K562 (cell line): ENCODE measurements around the gene GNAI3. TPM values are rescaled to one million over a fixed set of nuclear protein-coding genes. Genes with fewer than 3 reads are reported as not detected.

Experiments
- ATAC-seq: fragments of 200-7000 bp; cut with Tn5 transposase; 3 replicates; pipeline ENCODE4 v1.9.1; 2020; ENCODE audit warnings: moderate library complexity
- BruUV-seq: library from RNA; stranded (reverse); fragments of 400-500 nt; replicated peaks from 2 replicates; lab custom pipeline; 2021; lab: Mats Ljungman, UMichigan
- CTCF ChIA-PET: fragments of 300-600 bp; formaldehyde crosslinking; extraction: SDS; loops from one replicate; lab custom pipeline; 2021; ENCODE audit warnings: low intra/inter-chr PET ratio; lab: Yijun Ruan, JAX
- POLR2A ChIA-PET: fragments of 300-600, 350-650 bp; sonication (Branson Sonifier 250); formaldehyde crosslinking; extraction: SDS; loops from one replicate; lab custom pipeline; 2021; ENCODE audit warnings: antibody characterized with exemption, inconsistent platforms; lab: Yijun Ruan, JAX
- DNase-seq, 4 experiments: peaks; one replicate each; pipeline versions ENCODE4 v3.0.0 to v3.0.0-alpha.2; 2011 to 2018; ENCODE audit warnings: low spot score in 3 of 4, mixed read lengths in 3 of 4; ENCODE audit errors: extremely low read depth in 1 of 4
- FAIRE-seq: peaks from 2 replicates; lab custom pipeline; 2011; peaks lifted over from hg19 to GRCh38; lab: Jason Lieb, UNC
- H2AFZ ChIP-seq: 2 replicates; pipeline ENCODE4 v1.6.0; 2011; ENCODE audit warnings: low read depth, low read length, control low read depth, inconsistent platforms
- H3K27ac ChIP-seq: fragments of 200-600 bp; 3 replicates; pipeline ENCODE4 v1.8.0; 2011; ENCODE audit warnings: low read depth, mild to moderate bottlenecking, control low read depth, inconsistent platforms, low read length, moderate library complexity, mixed read lengths; ENCODE audit errors: extremely low read depth
- H3K27me3 ChIP-seq, 2 experiments: fragments of 300-600 bp in 1 of 2; 2 replicates in 1 of 2; 3 replicates in 1 of 2; pipeline versions ENCODE4 v1.6.0 to v1.8.0; 2011; ENCODE audit warnings: inconsistent platforms in 2 of 2, low read length in 2 of 2, mild to moderate bottlenecking in 1 of 2, mixed read lengths in 1 of 2, moderate library complexity in 1 of 2; ENCODE audit not compliant: control insufficient read depth in 2 of 2, insufficient read depth in 2 of 2
- H3K36me3 ChIP-seq: fragments of 300-600 bp; 3 replicates; pipeline ENCODE4 v1.8.0; 2011; ENCODE audit warnings: mild to moderate bottlenecking, low read length, inconsistent platforms; ENCODE audit not compliant: control insufficient read depth, insufficient read depth
- H3K4me1 ChIP-seq, 2 experiments: fragments of 200-600 bp in 1 of 2; replicated peaks in 1 of 2; 2 replicates in 1 of 2; 3 replicates in 1 of 2; pipeline versions ENCODE4 v1.5.1 to v1.8.0; 2011; ENCODE audit warnings: inconsistent platforms in 2 of 2, low read length in 2 of 2, mild to moderate bottlenecking in 1 of 2, mixed read lengths in 1 of 2, moderate library complexity in 1 of 2; ENCODE audit not compliant: control insufficient read depth in 2 of 2, insufficient read depth in 2 of 2
- H3K4me2 ChIP-seq: 2 replicates; pipeline ENCODE4 v1.6.1; 2011; ENCODE audit warnings: low read length, control low read depth, inconsistent platforms, mixed read lengths; ENCODE audit not compliant: insufficient read depth
- H3K4me3 ChIP-seq: fragments of 200-600 bp; sonication (generic), shearing (Covaris generic); 2 replicates; pipeline ENCODE4 v1.5.1; 2016; ENCODE audit warnings: control low read depth, inconsistent platforms
- H3K79me2 ChIP-seq: fragments of 200-600 bp; 3 replicates; pipeline ENCODE4 v1.8.0; 2011; ENCODE audit warnings: low read length, inconsistent platforms; ENCODE audit not compliant: control insufficient read depth, insufficient read depth
- H3K9ac ChIP-seq, 2 experiments: 2 replicates each; pipeline versions ENCODE4 v1.6.0 to v1.6.1; 2011; ENCODE audit warnings: low read depth in 2 of 2, low read length in 2 of 2, control low read depth in 1 of 2, inconsistent platforms in 1 of 2, mild to moderate bottlenecking in 1 of 2, mixed read lengths in 1 of 2; ENCODE audit not compliant: insufficient read depth in 1 of 2
- H3K9me1 ChIP-seq: one replicate; pipeline ENCODE4 v1.6.0; 2011; ENCODE audit warnings: inconsistent platforms, mild to moderate bottlenecking, low read length, moderate library complexity; ENCODE audit not compliant: control insufficient read depth, insufficient read depth
- H3K9me3 ChIP-seq: replicated peaks from 2 replicates; pipeline ENCODE4 v1.5.1; 2011; ENCODE audit warnings: low read depth, low read length, inconsistent platforms; ENCODE audit not compliant: control insufficient read depth, insufficient read depth
- H4K20me1 ChIP-seq: replicated peaks from 2 replicates; pipeline ENCODE4 v1.6.1; 2011; ENCODE audit warnings: low read length, inconsistent platforms, mixed read lengths; ENCODE audit not compliant: control insufficient read depth, insufficient read depth
- CCAR2 ChIP-seq: fragments of 200-400 bp; formaldehyde crosslinking; IDR thresholded peaks from 2 replicates; pipeline ENCODE4 v1.6.1; 2017; ENCODE audit warnings: mild to moderate bottlenecking, low read depth, low read length
- ETV5 ChIP-seq: sonication (generic); formaldehyde crosslinking; IDR thresholded peaks from 2 replicates; pipeline ENCODE4 v1.4.0; 2020; ENCODE audit warnings: low read depth, mild to moderate bottlenecking, missing genetic modification reagents
- GABPA ChIP-seq: fragments of 200-800 bp; sonication (Bioruptor generic); conservative IDR thresholded peaks from 2 replicates; pipeline ENCODE4 v1.6.1; 2016; ENCODE audit warnings: low read depth, missing genetic modification characterization, missing compliant biosample characterization
- KDM5B ChIP-seq: fragments of 200-600 bp; sonication (generic); IDR thresholded peaks from 2 replicates; pipeline ENCODE4 v1.6.1; 2012; ENCODE audit warnings: low read depth, mild to moderate bottlenecking, moderate library complexity, low read length, control low read depth, inconsistent platforms; ENCODE audit not compliant: insufficient replicate concordance
- MYBL2 ChIP-seq, 2 experiments: fragments of 450-650 bp in 1 of 2; sonication (generic) in 1 of 2; formaldehyde crosslinking in 1 of 2; IDR thresholded peaks; 2 replicates each; pipeline versions ENCODE4 v1.6.1 to v1.8.1; 2017 to 2022; ENCODE audit warnings: borderline replicate concordance in 1 of 2, inconsistent platforms in 1 of 2, low read depth in 1 of 2, mild to moderate bottlenecking in 1 of 2, missing genetic modification reagents in 1 of 2, moderate library complexity in 1 of 2
- MYNN ChIP-seq, 2 experiments: sonication (generic); formaldehyde crosslinking in 1 of 2; IDR thresholded peaks; 2 replicates each; pipeline versions ENCODE4 v1.5.0 to v1.6.1; 2016 to 2020; ENCODE audit warnings: antibody characterized with exemption in 1 of 2, missing genetic modification reagents in 1 of 2
- PTBP1 ChIP-seq: fragments of 200-400 bp; formaldehyde crosslinking; IDR thresholded peaks from 2 replicates; pipeline ENCODE4 v1.6.1; 2017; ENCODE audit warnings: low read depth, low read length
- ZBTB26 ChIP-seq: fragments of 450-650 bp; formaldehyde crosslinking; IDR thresholded peaks from 2 replicates; pipeline ENCODE4 v1.4.0; 2022; ENCODE audit warnings: missing genetic modification characterization
- WGBS: fragments of 100-300 bp; shearing (Covaris generic); methylation state at CpG from one replicate; pipeline ENCODE4 v1.1.6; 2016; ENCODE audit warnings: low coverage, mixed read lengths; ENCODE audit not compliant: insufficient coverage; ENCODE audit errors: missing lambda C conversion rate; 5-methylcytosine and 5-hydroxymethylcytosine counted together
- in situ Hi-C: fragments of 300-500 bp; cut with MboI; formaldehyde crosslinking; loops from 4 replicates; pipeline ENCODE4 v1.15.0; 2018; ENCODE audit warnings: inconsistent platforms, mixed read lengths
- intact Hi-C: fragments of 100-400 bp; cut with micrococcal nuclease; formaldehyde crosslinking; loops from 2 replicates; pipeline ENCODE4 v1.14.2; 2022
- polyA plus RNA-seq, 8 experiments: library from polyadenylated mRNA; depleted of rRNA in 4 of 8; stranded (reverse) in 5 of 8; unstranded in 3 of 8; fragments of >200 nt; fragmentation: Nextera tagmentation in 2 of 8; fragmentation: Illumina TruSeq in 1 of 8; extraction: Ambion mirVana in 2 of 8; extraction: Trizol in 1 of 8; gene quantifications; 2 replicates each; pipeline versions ENCODE4 v1.2.1 to v1.2.3, GENCODE V29; 2011 to 2014; ENCODE audit warnings: inconsistent platforms in 1 of 8, missing spikeins in 1 of 8
- total RNA-seq, 7 experiments: library from RNA; depleted of rRNA in 6 of 7; stranded (reverse); fragments of >200 nt in 6 of 7; fragmentation: Illumina TruSeq in 2 of 7; extraction: Trizol in 2 of 7; gene quantifications; 2 replicates each; pipeline versions ENCODE4 v1.2.1 to v1.2.3, GENCODE V29; 2011 to 2021; ENCODE audit warnings: low replicate concordance in 1 of 7
- TF ChIP-seq, protein P1 (sequence below): sonication (generic); formaldehyde crosslinking; IDR thresholded peaks from 2 replicates; pipeline ENCODE4 v1.8.0; 2023; ENCODE audit warnings: mild to moderate bottlenecking, missing genetic modification reagents

GNAI3 gene
- total and polyA plus RNA-seq, 9 of the 15 experiments (the other 6 are each of a cell fraction or from before 2014, with no cell fraction given): 6.3 to 13.2 (median 8.9) TPM

DNA sequence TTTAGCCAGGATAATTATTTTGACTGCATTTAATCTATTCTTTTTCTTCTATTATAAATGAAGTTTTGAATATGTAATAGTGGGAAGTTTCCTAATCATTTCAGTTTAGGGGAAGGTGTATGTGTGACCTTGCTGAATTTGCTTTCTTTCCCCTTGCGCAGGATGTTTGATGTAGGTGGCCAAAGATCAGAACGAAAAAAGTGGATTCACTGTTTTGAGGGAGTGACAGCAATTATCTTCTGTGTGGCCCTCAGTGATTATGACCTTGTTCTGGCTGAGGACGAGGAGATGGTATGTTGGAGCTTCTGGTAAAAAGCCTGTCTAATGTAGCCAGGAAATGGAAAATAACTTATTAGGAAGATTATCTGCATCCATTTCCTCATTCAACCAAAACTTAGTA lies 37.6 kb downstream of the GNAI3 start:
- Histone ChIP-seq H3K9me3 (no peaks in the 10 kb centered on the region), H2AFZ (no peak overlapping the region), H3K27ac (no peak overlapping the region), H3K79me2 (no peaks in the 10 kb centered on the region), H3K27me3 (no peaks in the 10 kb centered on the region), H3K4me2 (no peak overlapping the region), H3K4me1 (no peaks in the 10 kb centered on the region), H3K4me3 (no peak overlapping the region), H3K9me1 (no peaks in the 10 kb centered on the region), H4K20me1 (no peaks in the 10 kb centered on the region), H3K36me3 (peaks cover 84% of the 10 kb centered on the region), H3K9ac (no peak overlapping the region)
- WGBS: 79% methylated on average over 3 of the region's 3 CpGs
- FAIRE-seq: no peak
- in situ Hi-C loops (no loop called here), intact Hi-C loops (no loop called here)
- POLR2A ChIA-PET: no interaction called here
- TF ChIP-seq ETV5 (CRISPR knock-in tag) (no peak), MYNN (IDR thresholded peaks at IDR 0.05) (no peak), MYNN (CRISPR knock-in tag; IDR thresholded peaks at IDR 0.05) (no peak), CCAR2 (no peak), KDM5B (no peak), ZBTB26 (CRISPR knock-in tag) (no peak), PTBP1 (no peak), MYBL2 (IDR thresholded peaks at IDR 0.05; ENCODE audit: low read depth) (no peak), MYBL2 (CRISPR knock-in tag; IDR thresholded peaks at IDR 0.05; ENCODE audit: borderline replicate concordance) (no peak), GABPA (tag) (no peak)
- TF ChIP-seq, protein P1, sequence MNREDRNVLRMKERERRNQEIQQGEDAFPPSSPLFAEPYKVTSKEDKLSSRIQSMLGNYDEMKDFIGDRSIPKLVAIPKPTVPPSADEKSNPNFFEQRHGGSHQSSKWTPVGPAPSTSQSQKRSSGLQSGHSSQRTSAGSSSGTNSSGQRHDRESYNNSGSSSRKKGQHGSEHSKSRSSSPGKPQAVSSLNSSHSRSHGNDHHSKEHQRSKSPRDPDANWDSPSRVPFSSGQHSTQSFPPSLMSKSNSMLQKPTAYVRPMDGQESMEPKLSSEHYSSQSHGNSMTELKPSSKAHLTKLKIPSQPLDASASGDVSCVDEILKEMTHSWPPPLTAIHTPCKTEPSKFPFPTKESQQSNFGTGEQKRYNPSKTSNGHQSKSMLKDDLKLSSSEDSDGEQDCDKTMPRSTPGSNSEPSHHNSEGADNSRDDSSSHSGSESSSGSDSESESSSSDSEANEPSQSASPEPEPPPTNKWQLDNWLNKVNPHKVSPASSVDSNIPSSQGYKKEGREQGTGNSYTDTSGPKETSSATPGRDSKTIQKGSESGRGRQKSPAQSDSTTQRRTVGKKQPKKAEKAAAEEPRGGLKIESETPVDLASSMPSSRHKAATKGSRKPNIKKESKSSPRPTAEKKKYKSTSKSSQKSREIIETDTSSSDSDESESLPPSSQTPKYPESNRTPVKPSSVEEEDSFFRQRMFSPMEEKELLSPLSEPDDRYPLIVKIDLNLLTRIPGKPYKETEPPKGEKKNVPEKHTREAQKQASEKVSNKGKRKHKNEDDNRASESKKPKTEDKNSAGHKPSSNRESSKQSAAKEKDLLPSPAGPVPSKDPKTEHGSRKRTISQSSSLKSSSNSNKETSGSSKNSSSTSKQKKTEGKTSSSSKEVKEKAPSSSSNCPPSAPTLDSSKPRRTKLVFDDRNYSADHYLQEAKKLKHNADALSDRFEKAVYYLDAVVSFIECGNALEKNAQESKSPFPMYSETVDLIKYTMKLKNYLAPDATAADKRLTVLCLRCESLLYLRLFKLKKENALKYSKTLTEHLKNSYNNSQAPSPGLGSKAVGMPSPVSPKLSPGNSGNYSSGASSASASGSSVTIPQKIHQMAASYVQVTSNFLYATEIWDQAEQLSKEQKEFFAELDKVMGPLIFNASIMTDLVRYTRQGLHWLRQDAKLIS (CRISPR knock-in tag): no peak
- DNase-seq: no peak
- no peak for ATAC-seq
- BruUV-seq: no TSS peak
- CTCF ChIA-PET: no interaction called here
